Measurements from ENCODE around the gene CDH13. TPM values are rescaled to one million over a fixed set of nuclear protein-coding genes. Genes with fewer than 3 reads are reported as not detected.

The CDH13 gene
- total RNA-seq, 1 experiment from 2014 or later = 62.5 TPM

DNA sequence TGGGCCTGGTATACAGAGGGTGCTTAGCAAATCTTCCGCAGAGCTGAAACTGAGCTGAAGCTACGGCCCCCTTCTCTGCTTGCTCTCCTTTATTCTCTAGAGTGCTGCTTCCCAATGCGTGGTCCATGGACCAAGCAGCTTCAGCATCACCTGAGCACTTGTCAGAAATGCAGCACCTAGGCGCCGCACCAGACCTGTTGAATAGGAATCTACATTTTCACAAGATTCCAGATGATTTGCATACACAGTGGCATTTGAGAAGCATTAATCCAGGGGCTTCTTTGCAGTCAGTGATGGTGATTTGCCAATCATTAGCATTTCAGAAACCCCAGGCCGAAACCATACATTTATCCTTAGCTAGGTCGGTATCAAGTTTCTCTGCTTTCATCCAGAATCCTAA, 204.2 kb downstream of the CDH13 start:
- Histone ChIP-seq H3K4me1 (replicated peaks) (no peaks in the 10 kb centered on the region), H3K27me3 (replicated peaks) (no peaks in the 10 kb centered on the region), H3K27ac (no peak overlapping the region), H3K9me3 (replicated peaks) (no peaks in the 10 kb centered on the region), H3K4me3 (no peak overlapping the region), H3K36me3 (0 out of 2 replicates have a peak, but pooled peaks cover 4% of the 10 kb centered on the region)
- no peak for DNase-seq (ENCODE audit: low read depth in 1 of 2, low spot score in 2 of 2)

DNA sequence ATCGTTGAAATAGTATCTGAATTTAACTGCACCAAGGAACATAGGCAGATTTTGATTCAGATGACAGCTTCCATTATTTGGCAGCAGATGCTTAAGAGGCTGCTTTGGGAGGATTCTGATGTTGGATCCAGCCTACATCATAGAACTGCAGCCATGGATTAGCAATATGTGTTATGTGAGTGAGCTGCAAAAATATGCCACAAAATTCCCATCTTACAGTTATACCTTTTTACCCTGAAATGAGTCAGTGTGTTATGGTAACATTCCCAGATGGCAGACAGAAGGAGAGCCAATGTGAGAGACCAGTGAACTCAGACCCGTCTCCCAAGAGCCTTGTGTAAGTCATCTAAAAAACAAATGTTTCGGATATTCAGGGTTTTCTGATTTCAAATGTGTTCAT, 206.1 kb downstream of the CDH13 start:
- H3K27me3 ChIP-seq (replicated peaks) = no peaks in the 10 kb centered on the region
- H3K4me1 ChIP-seq (replicated peaks) = no peaks in the 10 kb centered on the region
- no peak overlapping the region for H3K4me3 ChIP-seq
- no peaks in the 10 kb centered on the region for H3K9me3 ChIP-seq (replicated peaks)
- DNase-seq (ENCODE audit: low read depth in 1 of 2, low spot score in 2 of 2) = no peak
- no peak overlapping the region for H3K27ac ChIP-seq
- H3K36me3 ChIP-seq = 0 out of 2 replicates have a peak, but pooled peaks cover 4% of the 10 kb centered on the region

DNA sequence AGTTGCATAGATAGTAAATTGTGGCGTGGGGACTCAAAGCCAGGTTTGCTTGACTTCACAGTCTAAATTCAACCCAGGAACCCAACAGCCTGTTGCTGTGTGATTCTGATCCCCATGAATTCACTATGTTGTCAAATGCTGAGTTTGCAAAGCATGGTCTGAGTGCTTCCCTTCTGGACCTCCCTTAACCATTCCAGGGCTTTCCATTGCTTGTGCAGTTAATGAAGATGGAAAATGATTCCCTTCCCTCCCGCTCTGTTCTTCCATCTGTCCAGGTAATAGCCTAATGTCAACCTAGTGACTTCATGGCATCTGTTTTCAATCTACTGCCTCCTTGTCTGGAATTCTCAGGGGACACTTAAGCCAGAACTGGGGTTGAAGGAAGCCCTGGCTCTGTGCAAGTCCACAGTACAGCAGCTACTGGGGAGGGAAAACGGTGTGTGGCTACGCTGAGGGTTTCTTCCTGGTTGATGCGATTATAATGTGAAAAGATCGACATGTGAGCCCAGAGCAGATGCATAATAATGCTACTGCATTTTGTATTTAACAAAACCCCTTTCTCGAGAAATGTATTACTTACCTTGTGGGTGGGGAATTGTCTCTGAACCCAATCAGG, 206.7 kb downstream of the CDH13 start:
- H3K4me1 ChIP-seq (replicated peaks) = no peaks in the 10 kb centered on the region
- no peak overlapping the region for H3K27ac ChIP-seq
- DNase-seq (ENCODE audit: low read depth in 1 of 2, low spot score in 2 of 2) = no peak
- no peaks in the 10 kb centered on the region for H3K27me3 ChIP-seq (replicated peaks)
- H3K9me3 ChIP-seq (replicated peaks) = no peaks in the 10 kb centered on the region
- H3K4me3 ChIP-seq = no peak overlapping the region
- H3K36me3 ChIP-seq = 0 out of 2 replicates have a peak, but pooled peaks cover 4% of the 10 kb centered on the region

DNA sequence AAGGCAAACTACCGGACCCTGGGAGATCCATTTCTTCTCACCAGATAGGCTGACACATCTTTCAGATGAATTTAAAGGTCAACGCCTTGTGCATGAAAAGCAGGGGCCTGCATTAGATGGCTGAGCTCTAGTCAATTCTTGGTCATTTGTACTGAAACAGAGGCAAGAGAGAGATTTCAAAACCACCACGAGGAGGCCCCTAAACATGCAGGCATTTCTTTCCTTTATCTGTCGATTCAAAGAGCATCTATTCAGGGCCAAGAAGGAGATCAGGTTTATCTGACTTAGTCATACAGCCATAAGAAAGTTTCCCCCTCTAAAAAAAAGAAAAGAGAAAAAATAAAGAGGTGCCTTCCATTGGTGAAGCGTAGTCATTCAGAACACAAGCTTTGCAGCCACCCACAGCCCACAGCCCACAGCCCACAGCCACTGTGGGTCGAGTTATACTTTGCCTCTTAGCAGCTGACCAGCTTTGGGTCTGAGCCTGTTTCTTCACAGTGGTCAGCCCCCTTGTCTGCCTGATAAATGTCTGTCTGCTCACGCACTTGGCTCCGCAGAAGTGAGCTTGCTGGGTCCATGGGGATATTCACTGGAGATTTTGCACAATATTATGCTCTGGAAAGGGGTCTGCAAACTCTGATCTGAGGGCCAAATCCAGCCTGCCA, 207.5 kb downstream of the CDH13 start:
- H3K4me3 ChIP-seq = no peak overlapping the region
- H3K27me3 ChIP-seq (replicated peaks) = no peaks in the 10 kb centered on the region
- H3K9me3 ChIP-seq (replicated peaks) = no peaks in the 10 kb centered on the region
- no peaks in the 10 kb centered on the region for H3K4me1 ChIP-seq (replicated peaks)
- 0 out of 2 replicates have a peak, but pooled peaks cover 4% of the 10 kb centered on the region for H3K36me3 ChIP-seq
- H3K27ac ChIP-seq = no peak overlapping the region
- DNase-seq (ENCODE audit: low read depth in 1 of 2, low spot score in 2 of 2) = no peak

DNA sequence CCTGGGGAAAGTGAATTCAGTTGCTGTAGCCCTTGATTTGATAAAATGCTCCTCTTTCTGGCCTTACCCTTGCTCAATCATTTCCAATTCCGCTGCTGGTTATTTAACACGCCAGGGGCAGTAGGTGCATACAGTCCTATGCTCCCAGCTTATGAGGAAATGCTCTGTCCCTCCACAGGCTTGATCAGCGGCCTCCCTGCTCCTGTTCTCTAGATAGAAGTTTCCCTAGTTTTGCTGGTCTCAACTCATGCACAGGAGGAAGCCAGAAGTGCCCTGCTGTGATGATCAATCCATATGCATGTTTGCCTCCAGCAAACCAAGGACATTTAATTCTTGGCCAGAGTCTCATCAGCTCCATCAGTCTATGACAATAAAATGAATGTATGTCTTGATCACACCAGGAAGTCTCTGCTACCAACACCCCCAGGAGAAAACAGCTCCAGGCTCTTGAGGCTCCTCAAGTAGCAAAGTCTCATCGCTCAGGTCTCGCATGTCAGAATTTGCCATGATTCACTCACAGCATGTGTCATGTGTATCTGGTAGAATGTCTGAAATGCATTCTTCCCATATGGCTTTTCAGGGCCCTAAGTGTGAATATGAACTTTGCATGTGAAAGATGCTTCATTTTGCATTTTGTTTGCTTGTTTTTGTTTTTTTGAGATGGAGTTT, 208.9 kb downstream of the CDH13 start:
- Histone ChIP-seq H3K9me3 (replicated peaks) (no peaks in the 10 kb centered on the region), H3K36me3 (no peaks in the 10 kb centered on the region), H3K4me1 (replicated peaks) (no peaks in the 10 kb centered on the region), H3K27me3 (replicated peaks) (no peaks in the 10 kb centered on the region), H3K4me3 (no peak overlapping the region), H3K27ac (no peak overlapping the region)
- DNase-seq (ENCODE audit: low read depth in 1 of 2, low spot score in 2 of 2) = no peak

DNA sequence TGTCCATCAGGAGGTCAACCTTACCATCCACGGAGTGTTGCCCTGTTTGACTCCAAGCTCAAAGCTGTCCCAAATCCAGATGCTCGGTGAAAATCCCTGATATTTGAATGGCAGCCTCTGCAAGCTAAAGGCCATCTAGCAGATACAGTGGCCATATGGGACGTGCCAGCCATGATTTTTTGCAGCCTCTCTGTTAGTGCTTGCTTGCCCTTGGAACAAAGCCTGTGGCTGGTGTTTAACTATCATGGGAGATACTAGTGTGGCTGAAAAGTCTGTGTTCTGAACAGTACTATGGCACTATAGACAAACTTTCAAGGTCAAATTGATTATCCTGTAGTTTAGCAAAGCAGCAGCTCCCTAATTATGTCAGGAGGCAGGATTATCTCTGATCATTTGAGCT, 214.3 kb downstream of the CDH13 start:
- Histone ChIP-seq H3K4me1 (replicated peaks) (no peaks in the 10 kb centered on the region), H3K36me3 (no peaks in the 10 kb centered on the region), H3K27ac (no peak overlapping the region), H3K27me3 (replicated peaks) (no peaks in the 10 kb centered on the region), H3K4me3 (no peak overlapping the region), H3K9me3 (replicated peaks) (peaks cover 3% of the 10 kb centered on the region; the same call in 1 of the 2 replicates)
- no peak for DNase-seq (ENCODE audit: low read depth in 1 of 2, low spot score in 2 of 2)

DNA sequence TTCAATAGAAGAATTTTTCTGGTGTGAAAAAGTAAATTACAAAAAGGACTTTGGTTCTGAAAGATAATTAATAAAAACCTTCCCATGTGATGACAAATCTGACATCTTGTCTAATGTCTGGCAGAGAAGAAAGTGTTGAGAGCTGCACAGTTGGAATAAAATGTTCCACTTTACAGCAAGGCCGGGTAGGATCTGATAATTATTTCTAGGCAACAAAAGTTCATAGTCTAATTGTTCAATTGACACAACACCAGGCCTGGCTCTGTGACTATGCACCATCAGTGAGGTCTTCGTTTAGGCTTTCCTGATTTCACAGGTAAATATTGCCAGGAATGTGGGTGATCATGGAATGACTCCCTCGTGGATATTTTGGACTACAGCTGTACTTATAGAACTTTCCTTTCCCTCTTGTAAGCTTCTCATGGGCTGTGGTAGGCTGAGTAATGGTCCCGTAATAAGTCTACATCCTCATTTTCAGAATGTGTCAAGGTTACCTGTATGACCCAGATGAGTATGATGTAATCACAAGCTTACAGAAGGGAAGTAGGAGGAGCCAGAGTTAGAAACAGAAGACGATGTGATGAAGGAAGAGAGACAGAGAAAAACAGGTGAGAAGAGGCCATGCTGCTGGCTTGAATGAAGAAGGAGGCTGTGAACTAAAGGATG, 217.0 kb downstream of the CDH13 start:
- no peaks in the 10 kb centered on the region for H3K36me3 ChIP-seq
- H3K27ac ChIP-seq = no peak overlapping the region
- H3K4me1 ChIP-seq (replicated peaks) = no peaks in the 10 kb centered on the region
- no peak overlapping the region for H3K4me3 ChIP-seq
- H3K9me3 ChIP-seq (replicated peaks) = peaks cover 3% of the 10 kb centered on the region; the same call in 1 of the 2 replicates
- H3K27me3 ChIP-seq (replicated peaks) = no peaks in the 10 kb centered on the region
- no peak for DNase-seq (ENCODE audit: low read depth in 1 of 2, low spot score in 2 of 2)

DNA sequence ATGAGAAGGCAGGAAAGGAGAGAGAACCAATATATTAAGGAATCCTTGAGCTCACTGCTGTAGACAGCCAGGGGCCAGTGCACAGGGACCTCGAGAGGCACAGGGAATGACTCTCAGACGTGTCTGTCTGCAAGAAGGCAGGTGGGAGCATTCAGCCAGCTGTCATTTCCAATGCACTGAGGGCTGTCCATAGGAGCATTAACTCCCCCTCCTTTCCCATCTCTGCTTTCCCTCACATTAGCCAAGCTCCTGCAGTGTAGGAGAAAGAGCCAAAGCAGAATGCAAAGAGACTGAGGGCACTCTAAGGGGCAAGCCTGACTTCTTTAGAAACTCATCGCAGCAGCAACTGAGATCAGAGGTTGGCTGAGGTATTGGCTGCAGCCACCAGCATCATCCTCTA, 218.3 kb downstream of the CDH13 start:
- H3K4me3 ChIP-seq = no peak overlapping the region
- H3K36me3 ChIP-seq = no peaks in the 10 kb centered on the region
- H3K9me3 ChIP-seq (replicated peaks) = peaks cover 3% of the 10 kb centered on the region; the same call in 1 of the 2 replicates
- no peaks in the 10 kb centered on the region for H3K27me3 ChIP-seq (replicated peaks)
- no peaks in the 10 kb centered on the region for H3K4me1 ChIP-seq (replicated peaks)
- no peak for DNase-seq (ENCODE audit: low read depth in 1 of 2, low spot score in 2 of 2)
- H3K27ac ChIP-seq = no peak overlapping the region

DNA sequence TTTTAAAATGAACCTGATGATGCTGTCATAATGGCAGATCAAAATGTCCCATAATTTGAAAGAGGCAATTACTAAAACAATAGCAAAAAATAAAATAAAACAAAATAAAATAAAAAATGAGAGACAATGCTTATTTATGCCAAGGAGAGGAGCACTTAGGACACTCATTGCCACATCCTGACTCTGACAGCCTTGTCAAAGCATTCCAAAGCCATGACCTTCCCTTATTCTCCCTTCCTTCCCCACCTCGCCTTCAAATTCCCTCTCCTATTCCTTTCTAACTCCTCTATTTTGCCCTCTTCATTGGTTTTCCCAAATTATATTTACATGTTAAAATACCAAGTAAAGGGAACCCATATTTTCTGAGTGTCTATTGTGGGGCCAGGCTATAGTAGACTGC, 220.0 kb downstream of the CDH13 start:
- Histone ChIP-seq H3K27me3 (replicated peaks) (no peaks in the 10 kb centered on the region), H3K27ac (no peak overlapping the region), H3K4me3 (no peak overlapping the region), H3K4me1 (replicated peaks) (no peaks in the 10 kb centered on the region), H3K36me3 (no peaks in the 10 kb centered on the region), H3K9me3 (replicated peaks) (peaks cover 3% of the 10 kb centered on the region; the same call in 1 of the 2 replicates)
- no peak for DNase-seq (ENCODE audit: low read depth in 1 of 2, low spot score in 2 of 2)

DNA sequence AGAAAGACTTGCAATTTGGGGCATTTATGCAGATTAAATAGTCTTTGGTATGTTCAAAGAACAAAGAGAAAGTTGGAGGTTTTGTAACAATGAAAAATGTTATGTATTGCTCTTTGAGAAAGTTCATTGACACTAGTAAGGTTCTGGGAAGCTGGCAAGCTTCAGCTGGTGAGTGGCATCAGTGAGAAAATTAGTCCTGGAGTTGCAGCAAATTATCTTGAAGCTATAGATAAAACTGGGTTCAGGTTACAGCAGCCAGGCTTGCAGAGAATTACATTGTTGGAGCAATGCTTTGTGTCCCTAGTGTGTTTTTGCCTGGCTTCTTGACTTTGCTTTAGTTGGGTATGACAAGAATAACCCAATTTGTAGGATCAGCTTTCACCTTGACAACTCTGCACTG, 221.2 kb downstream of the CDH13 start:
- peaks cover 3% of the 10 kb centered on the region; the same call in 1 of the 2 replicates for H3K9me3 ChIP-seq (replicated peaks)
- no peaks in the 10 kb centered on the region for H3K27me3 ChIP-seq (replicated peaks)
- H3K4me1 ChIP-seq (replicated peaks) = no peaks in the 10 kb centered on the region
- no peak for DNase-seq (ENCODE audit: low read depth in 1 of 2, low spot score in 2 of 2)
- H3K27ac ChIP-seq = no peak overlapping the region
- H3K36me3 ChIP-seq = no peaks in the 10 kb centered on the region
- H3K4me3 ChIP-seq = no peak overlapping the region

DNA sequence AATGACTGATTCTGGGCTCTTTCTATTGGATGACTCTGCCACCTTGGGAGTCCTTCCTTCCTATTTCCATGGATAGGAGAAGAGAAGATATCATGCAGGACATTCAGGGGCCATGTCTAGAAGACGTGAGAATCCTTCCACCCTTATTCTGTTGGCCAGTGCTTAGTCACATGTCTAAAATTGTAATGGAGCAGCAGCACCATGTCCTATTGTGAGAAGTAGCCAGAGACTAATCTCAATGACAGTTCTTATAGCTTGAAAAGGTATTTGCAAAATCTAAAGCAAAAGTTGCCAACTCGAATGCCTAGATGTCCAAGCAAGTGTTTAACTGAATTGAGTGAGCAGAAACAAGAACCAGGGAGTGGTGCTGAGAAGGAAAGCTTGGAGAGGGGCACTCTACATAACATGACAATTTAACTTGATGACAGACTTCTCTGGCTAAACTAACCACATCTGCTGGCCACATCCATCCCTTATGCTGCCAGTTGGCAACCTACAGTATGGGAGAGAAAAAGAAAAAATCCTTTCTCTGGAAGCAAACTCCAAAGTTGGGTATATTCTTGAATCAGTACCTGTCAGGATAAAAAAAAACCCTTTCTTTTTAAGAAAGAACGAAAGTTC, 225.7 kb downstream of the CDH13 start:
- no peaks in the 10 kb centered on the region for H3K36me3 ChIP-seq
- H3K4me1 ChIP-seq (replicated peaks) = no peaks in the 10 kb centered on the region
- DNase-seq (ENCODE audit: low read depth in 1 of 2, low spot score in 2 of 2) = no peak
- H3K27me3 ChIP-seq (replicated peaks) = no peaks in the 10 kb centered on the region
- no peaks in the 10 kb centered on the region for H3K9me3 ChIP-seq (replicated peaks)
- no peak overlapping the region for H3K4me3 ChIP-seq
- H3K27ac ChIP-seq = no peak overlapping the region

DNA sequence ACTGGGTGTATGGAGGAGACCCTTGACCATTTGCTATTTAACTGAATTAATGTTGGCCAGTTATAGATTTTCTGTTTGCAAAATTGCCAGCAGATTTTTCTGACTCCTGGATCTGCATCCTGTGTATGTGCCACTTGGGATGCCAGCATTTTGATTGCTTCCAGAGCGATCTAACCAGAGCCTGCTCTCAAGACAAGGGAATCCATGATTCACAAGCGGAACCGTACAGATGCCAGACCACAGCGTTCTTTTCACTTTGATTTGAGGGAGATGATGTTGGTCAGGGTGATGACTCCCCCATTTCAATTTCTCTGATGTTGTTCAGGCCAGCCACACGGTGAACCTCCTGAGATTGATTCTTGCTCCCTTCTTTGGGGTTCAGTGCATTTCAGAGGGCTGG, 228.7 kb downstream of the CDH13 start:
- Histone ChIP-seq H3K4me3 (no peak overlapping the region), H3K27ac (no peak overlapping the region), H3K27me3 (replicated peaks) (no peaks in the 10 kb centered on the region), H3K4me1 (replicated peaks) (no peaks in the 10 kb centered on the region), H3K36me3 (no peaks in the 10 kb centered on the region), H3K9me3 (replicated peaks) (no peaks in the 10 kb centered on the region)
- no peak for DNase-seq (ENCODE audit: low read depth in 1 of 2, low spot score in 2 of 2)

DNA sequence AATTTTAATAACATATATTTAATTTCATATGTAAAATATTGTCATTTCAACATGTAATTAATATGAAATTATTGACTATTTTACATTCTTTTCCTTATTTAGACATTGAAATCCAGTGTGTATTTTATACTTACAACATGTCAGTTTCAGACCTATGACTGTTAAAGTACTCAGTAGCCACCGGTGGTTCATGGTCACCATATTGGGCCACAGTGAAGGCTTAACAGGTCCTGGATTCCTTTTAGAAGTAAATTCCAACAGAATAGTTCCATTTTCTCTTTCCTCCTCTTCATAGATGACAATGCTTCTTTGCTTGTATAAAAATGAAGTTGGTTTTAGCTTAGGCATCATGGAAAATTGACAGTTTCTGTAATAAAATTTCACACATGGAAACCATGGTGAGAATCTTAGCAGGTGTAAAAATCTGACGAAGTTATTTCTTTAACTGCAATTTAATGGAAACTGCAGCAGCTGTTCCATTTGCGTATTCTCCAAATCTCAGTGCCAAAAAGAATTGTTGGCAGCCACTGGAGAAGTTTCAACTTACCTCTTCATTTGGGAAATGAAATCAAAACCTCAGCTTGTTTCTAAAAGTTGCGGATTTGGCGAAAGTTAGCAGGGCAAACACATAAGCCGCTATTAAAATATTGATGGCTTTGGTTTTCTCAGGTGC, 231.1 kb downstream of the CDH13 start:
- H3K27me3 ChIP-seq (replicated peaks) = no peaks in the 10 kb centered on the region

More for the DNA sequence above, 231.1 kb downstream of the CDH13 start:
- Histone ChIP-seq H3K9me3 (replicated peaks) (no peaks in the 10 kb centered on the region), H3K27ac (no peak overlapping the region), H3K4me1 (replicated peaks) (no peaks in the 10 kb centered on the region), H3K36me3 (no peaks in the 10 kb centered on the region), H3K4me3 (no peak overlapping the region)
- no peak for DNase-seq (ENCODE audit: low read depth in 1 of 2, low spot score in 2 of 2)

Measured in SJSA1 (cell line).